ENCODE data around the gene ZNF430.

The ZNF430 gene

DNA sequence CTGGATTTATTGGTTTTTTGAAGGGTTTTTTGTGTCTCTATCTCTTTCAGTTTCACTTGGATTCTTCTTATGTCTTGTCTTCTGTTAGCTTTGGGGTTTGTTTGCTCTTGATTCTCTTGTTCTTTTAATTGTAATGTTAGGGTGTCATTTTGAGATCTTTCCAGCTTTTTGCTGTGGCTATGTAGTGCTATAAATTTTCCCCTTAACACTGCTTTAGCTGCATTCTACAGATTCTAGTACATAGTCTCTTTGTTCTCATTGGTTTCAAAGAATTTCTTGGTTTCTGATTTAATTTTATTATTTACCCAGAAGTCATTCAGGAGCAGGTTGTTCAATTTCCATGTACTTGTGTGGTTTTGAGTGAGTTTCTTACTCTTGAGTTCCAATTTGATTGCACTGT, 24.6 kb downstream of the ZNF430 start:
- TF ChIP-seq, protein P1, sequence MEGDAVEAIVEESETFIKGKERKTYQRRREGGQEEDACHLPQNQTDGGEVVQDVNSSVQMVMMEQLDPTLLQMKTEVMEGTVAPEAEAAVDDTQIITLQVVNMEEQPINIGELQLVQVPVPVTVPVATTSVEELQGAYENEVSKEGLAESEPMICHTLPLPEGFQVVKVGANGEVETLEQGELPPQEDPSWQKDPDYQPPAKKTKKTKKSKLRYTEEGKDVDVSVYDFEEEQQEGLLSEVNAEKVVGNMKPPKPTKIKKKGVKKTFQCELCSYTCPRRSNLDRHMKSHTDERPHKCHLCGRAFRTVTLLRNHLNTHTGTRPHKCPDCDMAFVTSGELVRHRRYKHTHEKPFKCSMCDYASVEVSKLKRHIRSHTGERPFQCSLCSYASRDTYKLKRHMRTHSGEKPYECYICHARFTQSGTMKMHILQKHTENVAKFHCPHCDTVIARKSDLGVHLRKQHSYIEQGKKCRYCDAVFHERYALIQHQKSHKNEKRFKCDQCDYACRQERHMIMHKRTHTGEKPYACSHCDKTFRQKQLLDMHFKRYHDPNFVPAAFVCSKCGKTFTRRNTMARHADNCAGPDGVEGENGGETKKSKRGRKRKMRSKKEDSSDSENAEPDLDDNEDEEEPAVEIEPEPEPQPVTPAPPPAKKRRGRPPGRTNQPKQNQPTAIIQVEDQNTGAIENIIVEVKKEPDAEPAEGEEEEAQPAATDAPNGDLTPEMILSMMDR (IDR thresholded peaks at IDR 0.05; ENCODE audit: low read depth, low read length, missing control alignments), result no peak
- no peak for DNase-seq (ENCODE audit: extremely low read depth, low read depth)
- no peak overlapping the region for H3K4me3 ChIP-seq (replicated peaks; ENCODE audit: low read depth, low read length)

DNA sequence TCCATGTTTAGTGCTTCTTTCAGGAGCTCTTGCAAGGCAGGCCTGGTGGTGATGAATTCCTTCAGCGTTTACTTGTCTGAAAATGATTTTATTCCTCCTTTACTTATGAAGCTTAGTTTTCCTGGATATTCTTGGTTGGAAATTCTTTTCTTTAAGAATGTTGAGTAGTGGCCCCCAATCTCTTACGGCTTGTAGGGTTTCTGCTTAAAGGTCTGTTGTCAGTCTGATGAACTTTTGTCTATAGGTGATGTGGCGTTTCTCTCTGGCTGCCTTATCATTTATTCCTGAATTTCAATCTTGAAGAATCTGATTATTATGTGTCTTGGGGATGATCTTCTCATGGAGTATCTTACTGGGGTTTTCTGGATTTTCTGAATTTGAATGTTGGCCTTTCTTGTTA, 26.0 kb downstream of the ZNF430 start:
- TF ChIP-seq, protein P1 (IDR thresholded peaks at IDR 0.05; ENCODE audit: low read depth, low read length, missing control alignments), result no peak
- no peak overlapping the region for H3K4me3 ChIP-seq (replicated peaks; ENCODE audit: low read depth, low read length)
- DNase-seq (ENCODE audit: extremely low read depth, low read depth), result no peak

DNA sequence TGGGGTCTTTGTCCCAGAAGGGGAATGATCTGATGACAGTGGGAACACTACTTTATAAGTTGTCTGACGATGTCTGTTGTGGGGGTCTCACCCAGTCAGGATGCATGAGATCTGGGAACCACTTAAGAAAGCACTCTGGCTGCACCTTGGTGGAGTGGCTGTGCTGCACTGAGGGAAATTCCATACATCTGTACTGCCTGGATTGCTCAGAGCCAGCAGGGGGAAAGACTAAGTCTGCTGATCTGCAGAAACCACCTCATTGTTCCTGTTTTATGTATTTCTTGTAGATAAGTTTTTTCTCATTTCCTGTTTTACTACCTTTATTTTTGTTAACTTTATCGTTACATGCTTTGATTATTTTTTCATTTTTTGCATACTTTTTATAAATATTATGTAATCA, 27.3 kb downstream of the ZNF430 start:
- H3K4me3 ChIP-seq (replicated peaks; ENCODE audit: low read depth, low read length), result no peak overlapping the region
- no peak for DNase-seq (ENCODE audit: extremely low read depth, low read depth)
- TF ChIP-seq, protein P1 (IDR thresholded peaks at IDR 0.05; ENCODE audit: low read depth, low read length, missing control alignments), result no peak

DNA sequence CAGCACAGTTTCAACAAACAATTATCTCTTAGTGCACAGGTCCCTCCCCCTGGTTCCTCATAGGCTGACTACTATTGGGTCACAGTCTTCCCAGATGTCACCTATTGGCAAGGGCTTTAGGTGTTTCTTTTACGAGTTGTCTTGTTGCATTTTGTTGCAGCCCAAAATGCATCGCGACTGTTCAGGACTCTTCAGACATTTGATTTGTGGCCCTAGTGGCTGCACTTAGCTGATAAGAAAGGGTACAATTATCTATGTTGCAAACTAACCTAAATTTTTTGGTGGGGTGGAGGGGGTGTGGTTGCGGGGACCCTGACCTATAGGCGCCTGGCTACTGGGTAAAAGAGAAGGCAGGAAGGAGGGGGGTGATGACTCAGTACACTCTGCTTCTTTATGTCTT, 32.4 kb downstream of the ZNF430 start:
- DNase-seq (ENCODE audit: extremely low read depth, low read depth), result no peak
- TF ChIP-seq, protein P1 (IDR thresholded peaks at IDR 0.05; ENCODE audit: low read depth, low read length, missing control alignments), result no peak
- H3K4me3 ChIP-seq (replicated peaks; ENCODE audit: low read depth, low read length), result no peak overlapping the region

DNA sequence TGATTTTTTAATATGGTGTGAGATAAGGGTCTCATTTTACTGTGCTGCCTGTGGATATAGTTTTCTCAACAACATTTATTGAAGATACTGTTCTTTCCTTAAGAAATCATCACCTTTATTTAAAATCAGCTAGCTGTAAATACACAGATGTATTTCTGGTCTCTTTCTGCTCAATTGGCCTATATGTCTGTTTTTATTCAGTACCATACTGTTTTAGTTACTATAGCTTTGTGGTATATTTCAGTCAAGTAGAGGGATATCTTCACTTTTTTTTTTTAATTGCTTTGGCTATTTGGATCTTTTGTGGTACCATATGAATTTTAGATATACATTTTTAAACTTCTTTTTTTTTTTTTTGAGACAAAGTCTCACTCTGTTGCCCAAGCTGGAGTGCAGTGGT, 44.9 kb downstream of the ZNF430 start:
- no peak for DNase-seq (ENCODE audit: extremely low read depth, low read depth)
- TF ChIP-seq, protein P1 (IDR thresholded peaks at IDR 0.05; ENCODE audit: low read depth, low read length, missing control alignments), result no peak
- no peak overlapping the region for H3K4me3 ChIP-seq (replicated peaks; ENCODE audit: low read depth, low read length)

DNA sequence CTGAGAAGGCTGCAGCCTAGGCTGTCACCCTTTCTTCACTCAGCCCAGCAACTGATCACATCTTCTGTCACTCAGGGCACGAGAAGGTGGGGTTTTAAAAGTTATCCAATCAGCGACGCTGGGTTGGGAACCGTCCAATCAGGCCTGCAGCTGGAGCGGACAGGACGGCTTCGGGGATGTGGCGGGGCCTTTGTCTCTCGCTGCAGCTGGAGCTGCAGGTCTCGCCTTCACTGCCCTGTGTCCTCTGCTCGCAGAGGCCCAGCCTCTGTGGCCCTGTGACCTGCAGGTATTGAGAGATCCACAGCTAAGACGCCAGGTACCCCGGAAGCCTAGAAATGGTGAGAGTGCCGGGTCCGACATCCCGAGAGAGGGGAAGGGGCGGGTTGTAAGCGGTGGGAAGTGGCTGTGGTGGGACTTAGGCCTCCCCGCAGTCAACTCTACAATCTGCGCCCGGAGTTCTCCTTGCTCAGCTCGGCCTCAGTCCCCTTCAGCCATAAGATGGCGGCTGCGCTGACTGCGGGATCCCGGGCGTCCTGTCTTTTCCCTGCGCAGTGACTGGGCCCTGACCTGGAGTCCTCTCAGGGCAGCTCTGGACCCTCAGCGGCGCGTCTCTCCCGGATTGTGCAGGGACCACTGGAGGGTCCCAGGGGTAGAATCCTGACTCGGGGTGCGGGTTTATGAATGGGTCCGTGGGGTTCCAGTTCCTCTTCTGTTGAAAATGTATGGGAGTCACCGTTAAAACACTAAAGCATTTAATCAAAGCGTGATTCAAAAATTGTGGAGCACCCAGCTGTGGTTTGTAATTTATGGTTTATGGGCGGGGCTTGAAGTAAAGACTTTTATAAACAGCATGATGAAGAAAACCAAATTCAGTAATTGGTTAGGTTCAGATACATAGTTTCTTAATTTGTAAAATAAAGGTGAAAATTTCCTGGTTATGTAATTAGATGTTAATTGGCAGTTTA, 61.8 kb downstream of the ZNF430 start, which contains the start of gene ZNF714:
Gene ZNF714 (plus strand): TSS at position 193 of the 965 bp plus-strand sequence. CDS start 16,066 bp downstream, outside the sequence.
- H3K4me3 ChIP-seq (replicated peaks; ENCODE audit: low read depth, low read length), result peak within 1 kb of the TSS; percentile 79
- peak; percentile 85 for DNase-seq (ENCODE audit: extremely low read depth, low read depth)
- TF ChIP-seq, protein P1 (IDR thresholded peaks at IDR 0.05; ENCODE audit: low read depth, low read length, missing control alignments), result no peak

Measured in HFF-Myc (cell line).